Activated CD8-positive, alpha-beta memory T cell treated with anti-CD3 and anti-CD28 coated beads for 4 hours (primary cell): ENCODE measurements around the gene PRKCH.
"Not testable (repeated sequence)": the region's sequence is repeated elsewhere in the genome, so short reads cannot be mapped to it uniquely, and the experiment has no call there.

Experiments used
- DNase-seq, 2 donors: peaks; one replicate each; pipeline ENCODE4 v3.0.0-alpha.2; 2020; ENCODE audit warnings: low read depth in 2 of 2

Gene PRKCH

GRCh38 chr14:61458766-61459165, 137.4 kb downstream of the PRKCH start:
- no peak for DNase-seq

- no peak for DNase-seq
Observed at GRCh38 chr14:61459229-61459628, 137.8 kb downstream of the PRKCH start.

GRCh38 chr14:61460063-61460462, 138.7 kb downstream of the PRKCH start:
- no peak for DNase-seq

GRCh38 chr14:61460718-61461611, 139.6 kb downstream of the PRKCH start:
- no peak for DNase-seq

DNA sequence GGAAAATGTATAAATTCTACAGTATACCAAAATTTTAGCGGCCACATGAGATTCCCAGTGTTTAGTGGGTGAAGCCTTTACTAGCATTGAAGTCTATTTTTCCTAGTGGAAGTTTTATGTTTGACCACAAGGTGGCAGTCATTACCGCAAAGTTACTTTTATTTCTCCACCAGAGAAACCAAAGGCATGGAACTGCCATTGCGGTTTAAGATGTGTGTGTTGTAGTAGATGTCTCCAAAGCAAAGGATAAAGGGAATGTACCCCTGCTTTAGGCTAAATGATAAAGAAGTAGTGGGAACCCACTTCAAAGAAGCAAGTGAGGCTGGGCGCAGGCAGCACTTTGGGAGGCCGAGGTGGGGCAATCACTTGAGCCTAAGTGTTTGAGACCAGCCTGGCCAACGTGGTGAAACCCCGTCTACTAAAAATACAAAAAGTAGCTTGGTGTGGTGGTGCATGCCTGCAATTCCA, 140.5 kb downstream of the PRKCH start:
- no peak for DNase-seq

GRCh38 chr14:61462566-61463193, 141.3 kb downstream of the PRKCH start:
- no peak for DNase-seq

DNA sequence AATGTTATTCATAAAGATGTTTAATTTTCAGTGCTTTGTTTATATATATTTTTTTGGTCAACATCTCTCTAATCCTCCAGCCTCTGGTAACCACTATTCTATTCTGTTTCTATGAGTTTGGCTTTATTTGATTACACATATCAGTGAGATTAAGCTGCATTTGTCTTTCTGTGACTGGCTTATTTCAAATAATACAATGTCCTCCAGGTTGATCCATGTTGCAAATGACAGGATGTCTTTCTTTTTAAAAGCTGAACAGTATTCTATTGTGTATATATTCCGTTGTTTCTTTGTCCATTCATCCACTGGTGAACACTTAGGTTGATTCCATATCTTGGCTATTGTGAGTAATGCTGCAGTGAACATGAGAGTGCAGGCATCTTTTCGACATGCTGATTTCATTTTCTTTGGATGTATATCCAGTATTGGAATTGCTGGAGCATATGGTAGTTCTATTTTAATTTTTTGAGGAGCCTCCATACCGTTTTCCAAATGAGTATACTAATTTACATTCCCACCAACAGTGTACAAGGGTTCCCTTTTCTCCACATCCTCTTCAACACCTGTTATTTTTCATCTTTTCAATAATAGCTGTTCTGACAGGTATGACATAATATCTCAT, 142.4 kb downstream of the PRKCH start:
- no peak for DNase-seq

- DNase-seq: not testable (repeated sequence)
Observed at GRCh38 chr14:61464539-61465320, 143.4 kb downstream of the PRKCH start.

- no peak for DNase-seq
Observed at GRCh38 chr14:61466249-61466904, 145.0 kb downstream of the PRKCH start.

DNA sequence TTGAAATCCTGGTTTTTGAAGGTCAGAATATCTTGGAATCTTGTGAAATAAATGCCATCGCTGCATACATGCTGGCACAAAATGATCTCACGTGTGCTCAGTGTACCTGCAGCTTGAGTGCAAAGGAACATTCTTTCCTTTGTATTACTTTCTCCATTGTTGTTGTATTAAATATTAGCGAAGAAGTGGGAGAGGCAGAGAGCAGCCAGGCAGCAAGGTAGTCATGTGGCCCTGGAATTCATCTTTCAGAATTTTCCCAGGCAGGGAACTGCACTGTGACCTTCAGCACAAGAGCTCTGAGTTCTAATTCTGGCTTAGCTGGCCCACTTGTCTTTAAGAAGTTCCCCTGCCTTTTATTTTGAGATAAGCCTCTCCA, 145.5 kb downstream of the PRKCH start:
- DNase-seq: no peak

DNA sequence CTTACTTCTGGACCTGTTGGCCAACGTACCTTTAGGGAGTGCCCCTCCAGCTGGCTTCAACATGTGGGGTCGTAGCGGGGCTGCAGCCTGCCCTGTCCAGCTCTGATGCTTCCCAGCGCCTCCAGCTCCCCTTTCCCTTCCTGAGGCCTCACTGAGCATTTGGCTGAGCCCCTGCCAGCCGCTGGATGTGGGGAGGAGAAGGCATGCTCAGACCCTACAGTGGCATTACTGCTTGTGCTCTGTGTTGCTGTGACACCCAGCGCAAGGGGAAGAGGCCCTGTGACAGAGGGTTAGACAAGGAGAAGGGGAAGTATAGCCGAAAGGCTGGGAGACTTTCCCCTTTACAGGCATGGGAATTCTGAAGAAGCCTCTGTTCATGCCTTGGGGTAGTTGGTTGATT, 145.9 kb downstream of the PRKCH start:
- no peak for DNase-seq

- DNase-seq: no peak
Observed at GRCh38 chr14:61468063-61468825, 146.9 kb downstream of the PRKCH start.

- DNase-seq: no peak
Observed at GRCh38 chr14:61469781-61470180, 148.4 kb downstream of the PRKCH start.

GRCh38 chr14:61470261-61470960, 149.0 kb downstream of the PRKCH start:
- no peak for DNase-seq

GRCh38 chr14:61470961-61471293, 149.5 kb downstream of the PRKCH start:
- no peak for DNase-seq

GRCh38 chr14:61471297-61472005, 150.1 kb downstream of the PRKCH start:
- no peak for DNase-seq

- no peak for DNase-seq
Observed at GRCh38 chr14:61472011-61472672, 150.8 kb downstream of the PRKCH start.

DNA sequence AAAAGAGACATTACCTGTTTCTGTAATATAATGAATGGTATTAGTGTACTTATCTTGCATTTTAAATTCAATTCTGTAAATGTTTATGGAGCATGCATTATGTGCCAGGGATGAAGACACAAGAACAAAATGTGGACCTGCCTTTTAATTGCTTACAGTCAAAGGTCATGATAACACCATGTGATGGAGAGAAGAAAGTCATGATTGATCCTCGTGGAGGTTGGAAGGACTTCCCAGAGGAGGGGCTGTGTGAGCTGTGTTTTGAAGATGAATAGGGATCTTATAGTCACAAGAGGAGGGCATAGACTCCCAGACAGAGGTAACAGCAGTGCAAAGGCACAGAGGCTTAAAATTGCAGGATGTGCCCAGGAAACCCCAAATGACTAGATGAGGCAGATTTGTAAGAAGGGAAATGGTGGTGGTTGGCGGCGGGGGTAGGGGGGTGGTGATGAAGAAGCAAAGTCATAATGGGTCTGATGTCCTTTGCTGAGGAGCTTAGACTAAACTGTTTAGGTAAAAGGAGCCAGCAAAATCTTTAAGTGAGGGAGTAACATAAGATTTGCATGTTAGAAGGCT, 151.5 kb downstream of the PRKCH start:
- DNase-seq: peak; percentile 44 to 46

DNA sequence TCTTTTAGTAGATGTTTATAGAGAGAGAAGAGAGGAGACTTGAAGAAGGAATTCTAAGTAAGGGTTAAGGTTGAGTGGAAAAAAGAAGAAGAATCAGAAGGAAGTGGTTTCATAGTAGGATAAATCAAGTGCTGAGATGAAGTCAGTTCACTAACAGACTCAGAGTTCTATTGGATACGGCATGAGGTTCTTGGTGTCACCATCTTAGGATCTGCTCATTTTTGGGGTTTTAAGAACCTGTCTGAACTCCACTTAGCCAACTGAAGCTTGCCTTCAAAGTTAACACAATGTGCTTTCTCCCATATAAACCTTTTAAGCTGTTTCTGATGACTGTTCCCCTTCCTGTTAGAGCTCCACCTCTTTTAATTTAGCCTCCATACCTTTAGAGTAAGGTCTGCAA, 152.6 kb downstream of the PRKCH start:
- DNase-seq: no peak
